IMR-90 (cell line): ENCODE measurements around the gene CPHXL2. TPM values are rescaled to one million over a fixed set of nuclear protein-coding genes. Genes with fewer than 3 reads are reported as not detected.

Source experiments
- ATAC-seq: fragments of 200-7000 bp; cut with Tn5 transposase; 2 replicates; pipeline ENCODE4 v1.9.1; 2020; ENCODE audit warnings: low read depth, mild to moderate bottlenecking, moderate library complexity
- BruUV-seq: library from RNA; stranded (reverse); fragments of 400-500 nt; replicated peaks from 2 replicates; lab custom pipeline; 2021; lab: Mats Ljungman, UMichigan
- CTCF ChIA-PET: fragments of 300-600 bp; formaldehyde crosslinking; extraction: SDS; loops from one replicate; lab custom pipeline; 2021; ENCODE audit warnings: antibody characterized with exemption; lab: Yijun Ruan, JAX
- POLR2A ChIA-PET: fragments of 300-600 bp; sonication (Branson Sonifier 250); formaldehyde crosslinking; loops from one replicate; lab custom pipeline; 2022; ENCODE audit warnings: antibody characterized with exemption; ENCODE audit not compliant: unreplicated experiment; lab: Charles Lee
- DNase-seq: peaks from one replicate; pipeline ENCODE4 v3.0.0; 2013
- H2AFZ ChIP-seq: replicated peaks from 2 replicates; pipeline ENCODE3; 2013; ENCODE audit warnings: low read length, mild to moderate bottlenecking; ENCODE audit not compliant: poor library complexity
- H2AK5ac ChIP-seq: 2 replicates; pipeline ENCODE4 v1.6.1; 2013; ENCODE audit warnings: low read depth, low read length, inconsistent platforms
- H2AK9ac ChIP-seq: replicated peaks from 2 replicates; pipeline ENCODE3; 2013; ENCODE audit warnings: mild to moderate bottlenecking, low read depth, low read length, moderate library complexity; ENCODE audit not compliant: poor library complexity
- H2BK120ac ChIP-seq: 2 replicates; pipeline ENCODE4 v1.6.1; 2013; ENCODE audit warnings: low read depth, low read length, inconsistent platforms
- H2BK15ac ChIP-seq: 3 replicates; pipeline ENCODE4 v1.6.1; 2013; ENCODE audit warnings: low read depth, low read length, inconsistent platforms
- H2BK20ac ChIP-seq: 2 replicates; pipeline ENCODE4 v1.6.1; 2013; ENCODE audit warnings: low read depth, mild to moderate bottlenecking, inconsistent platforms, low read length, moderate library complexity
- H2BK5ac ChIP-seq: 2 replicates; pipeline ENCODE4 v1.6.1; 2013; ENCODE audit warnings: mild to moderate bottlenecking, low read depth, low read length, inconsistent platforms; ENCODE audit not compliant: poor library complexity, severe bottlenecking
- H3K14ac ChIP-seq: replicated peaks from 2 replicates; pipeline ENCODE4 v1.6.1; 2013; ENCODE audit warnings: low read depth, low read length, inconsistent platforms
- H3K18ac ChIP-seq: 2 replicates; pipeline ENCODE4 v1.6.1; 2013; ENCODE audit warnings: low read depth, low read length, control low read depth
- H3K23ac ChIP-seq: 2 replicates; pipeline ENCODE4 v1.6.1; 2013; ENCODE audit warnings: low read depth, low read length, inconsistent platforms
- H3K27ac ChIP-seq: 2 replicates; pipeline ENCODE4 v1.5.1; 2013; ENCODE audit warnings: mild to moderate bottlenecking, control low read depth, low read length; ENCODE audit not compliant: insufficient read depth
- H3K27me3 ChIP-seq: 2 replicates; pipeline ENCODE4 v1.6.1; 2013; ENCODE audit warnings: low read length; ENCODE audit not compliant: control insufficient read depth, insufficient read depth
- H3K36me3 ChIP-seq: 2 replicates; pipeline ENCODE4 v1.6.1; 2013; ENCODE audit warnings: low read length, mixed read lengths; ENCODE audit not compliant: control insufficient read depth, insufficient read depth
- H3K4ac ChIP-seq: 2 replicates; pipeline ENCODE4 v1.6.1; 2013; ENCODE audit warnings: low read depth, low read length, inconsistent platforms
- H3K4me1 ChIP-seq: 2 replicates; pipeline ENCODE4 v1.6.1; 2013; ENCODE audit warnings: low read length, mixed read lengths; ENCODE audit not compliant: control insufficient read depth, insufficient read depth
- H3K4me2 ChIP-seq: 2 replicates; pipeline ENCODE4 v1.6.1; 2013; ENCODE audit warnings: low read depth, mild to moderate bottlenecking, control low read depth, low read length, moderate library complexity
- H3K4me3 ChIP-seq: 2 replicates; pipeline ENCODE4 v1.5.1; 2013; ENCODE audit warnings: low read depth, mild to moderate bottlenecking, control low read depth, low read length, moderate library complexity; ENCODE audit not compliant: insufficient read depth
- H3K56ac ChIP-seq: 2 replicates; pipeline ENCODE4 v1.6.1; 2013; ENCODE audit warnings: low read length, inconsistent platforms; ENCODE audit not compliant: insufficient read depth; ENCODE audit errors: extremely low read depth
- H3K79me1 ChIP-seq, 2 experiments: 2 replicates each; pipeline ENCODE4 v1.6.1; 2013; ENCODE audit warnings: low read length in 2 of 2, inconsistent platforms in 1 of 2, low read depth in 1 of 2
- H3K9ac ChIP-seq: 2 replicates; pipeline ENCODE4 v1.6.1; 2013; ENCODE audit warnings: low read depth, low read length, control low read depth
- H3K9me1 ChIP-seq: 2 replicates; pipeline ENCODE4 v1.6.1; 2013; ENCODE audit warnings: low read length, inconsistent platforms; ENCODE audit not compliant: insufficient read depth
- H3K9me3 ChIP-seq: 2 replicates; pipeline ENCODE4 v1.6.1; 2013; ENCODE audit warnings: low read length; ENCODE audit not compliant: control insufficient read depth, insufficient read depth
- H4K20me1 ChIP-seq: 2 replicates; pipeline ENCODE4 v1.6.1; 2013; ENCODE audit warnings: low read length, inconsistent platforms; ENCODE audit not compliant: insufficient read depth
- H4K5ac ChIP-seq: 2 replicates; pipeline ENCODE4 v1.6.1; 2013; ENCODE audit warnings: mild to moderate bottlenecking, low read depth, low read length, control low read depth
- H4K8ac ChIP-seq, 2 experiments: 2 replicates each; pipeline ENCODE4 v1.6.1; 2013; ENCODE audit warnings: low read depth in 2 of 2, low read length in 2 of 2, control low read depth in 1 of 2, inconsistent platforms in 1 of 2
- H4K91ac ChIP-seq: 2 replicates; pipeline ENCODE4 v1.6.1; 2013; ENCODE audit warnings: low read depth, low read length, inconsistent platforms; ENCODE audit not compliant: insufficient read depth
- CHD1 ChIP-seq: IDR thresholded peaks from 2 replicates; pipeline ENCODE4 v1.6.1; 2012; ENCODE audit warnings: low read depth, low read length, improper control_type of control experiment
- MAZ ChIP-seq: IDR thresholded peaks from 2 replicates; pipeline ENCODE4 v1.6.1; 2012; ENCODE audit warnings: low read depth, mild to moderate bottlenecking, low read length, improper control_type of control experiment, moderate library complexity, borderline replicate concordance
- WGBS, 2 experiments: methylation state at CpG; one replicate each; pipeline versions ENCODE4 v1.1.5 to v1.1.7; 2013; ENCODE audit warnings: missing lambda C conversion rate in 2 of 2; ENCODE audit not compliant: insufficient read length in 1 of 2; ENCODE audit errors: extremely low coverage in 2 of 2; 5-methylcytosine and 5-hydroxymethylcytosine counted together
- dilution Hi-C: fragments of 300-500 bp; cut with HindIII; formaldehyde crosslinking; loops from one replicate; pipeline ENCODE4 v1.14.3; 2018; ENCODE audit warnings: low sequenced_read_pairs; ENCODE audit not compliant: unreplicated experiment
- in situ Hi-C: fragments of 300-500 bp; cut with MboI; formaldehyde crosslinking; loops from 3 replicates; pipeline ENCODE4 v1.14.3; 2019; ENCODE audit warnings: low sequenced_read_pairs, inconsistent platforms, mixed read lengths
- intact Hi-C: fragments of 100-400 bp; cut with micrococcal nuclease; formaldehyde crosslinking; loops from 2 replicates; pipeline ENCODE4 v1.10.0; 2022
- polyA plus RNA-seq, 3 experiments: library from polyadenylated mRNA; depleted of rRNA; stranded (reverse); fragments of >200 nt; gene quantifications; 2 replicates each; pipeline ENCODE4 v1.2.3, GENCODE V29; 2012; ENCODE audit warnings: low replicate concordance in 1 of 3
- total RNA-seq: library from RNA; depleted of rRNA; stranded (reverse); fragments of >200 nt; gene quantifications from 2 replicates; pipeline ENCODE4 v1.2.3, GENCODE V29; 2012
- TF ChIP-seq, protein P1 (sequence below): fragments of 150-350 bp; IDR thresholded peaks from 2 replicates; pipeline ENCODE4 v1.6.1; 2017; ENCODE audit warnings: mild to moderate bottlenecking, antibody characterized with exemption, low read length, low read depth

CPHXL2 gene
- total and polyA plus RNA-seq, 2 of the 4 experiments (the other 2 are of a cell fraction) = not detected

DNA sequence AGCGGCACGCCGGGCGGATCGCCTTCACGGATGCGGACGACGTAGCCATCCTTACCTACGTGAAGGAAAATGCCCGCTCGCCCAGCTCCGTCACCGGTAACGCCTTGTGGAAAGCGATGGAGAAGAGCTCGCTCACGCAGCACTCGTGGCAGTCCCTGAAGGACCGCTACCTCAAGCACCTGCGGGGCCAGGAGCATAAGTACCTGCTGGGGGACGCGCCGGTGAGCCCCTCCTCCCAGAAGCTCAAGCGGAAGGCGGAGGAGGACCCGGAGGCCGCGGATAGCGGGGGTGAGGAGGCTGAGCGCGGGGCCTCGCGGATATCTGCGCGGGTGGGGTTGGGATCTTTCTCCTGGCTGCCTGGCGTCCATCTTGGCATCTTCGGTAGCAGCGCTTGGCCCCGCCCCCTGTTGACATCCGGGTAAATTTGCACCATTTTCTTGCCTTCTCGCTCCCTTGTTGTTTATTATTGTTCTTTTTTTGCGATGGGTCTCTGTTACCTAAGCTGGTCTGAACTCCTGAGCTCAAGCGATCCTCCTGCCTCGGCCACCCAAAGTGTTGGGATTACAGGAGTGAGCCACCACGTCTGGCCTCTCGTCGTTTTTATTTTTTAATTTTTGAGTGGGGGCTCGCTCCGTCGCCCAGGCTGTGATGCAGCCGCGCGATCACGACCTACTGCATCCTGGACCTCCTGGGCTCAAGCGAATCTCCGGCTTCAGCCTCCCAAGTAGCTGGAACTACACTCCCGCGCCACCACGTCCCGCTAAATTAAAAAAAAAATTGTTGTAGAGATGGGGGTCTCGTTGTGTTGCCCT, 28.3 kb downstream of the CPHXL2 start:
- H3K79me1 ChIP-seq = peaks cover 5 to 48% of the 10 kb centered on the region in 2 experiments; a peak in 2 of 4 replicates
- 2% methylated on average over 40 of the region's 62 CpGs; no CpG with 5 or more reads in 1 of the 2 experiments for WGBS, 2 experiments
- peak overlapping the region; percentile 72 to 80 for H4K8ac ChIP-seq
- peak overlapping the region; percentile 95 for H4K5ac ChIP-seq
- H2AFZ ChIP-seq = peak overlapping the region; percentile 92
- H2BK120ac ChIP-seq = peak overlapping the region; percentile 1; the same call in 1 of the 2 replicates
- intact Hi-C loops (loop anchor here (1.0 to 10.0 kb wide), 2 partner anchors 116 to 1526 kb away; no protein-coding TSS in a partner anchor), dilution Hi-C loops (no loop called here), in situ Hi-C loops (loop anchor here (10.0 kb wide), 1 partner anchor 116 kb away; no protein-coding TSS in a partner anchor)
- peaks cover 51% of the 10 kb centered on the region for H4K20me1 ChIP-seq
- ATAC-seq = peak; percentile 52
- peak overlapping the region; percentile 79 for H4K91ac ChIP-seq
- H3K4me2 ChIP-seq = peak overlapping the region; percentile 98
- peak overlapping the region; percentile 98 for H3K18ac ChIP-seq
- CTCF ChIA-PET = interaction anchor here (1.1 to 1.5 kb wide), 3 partner anchors 115 to 176 kb away, joined by 3 to 4 read pairs (median 3); no protein-coding TSS in a partner anchor
- H3K27ac ChIP-seq = peak overlapping the region; percentile 96
- peak overlapping the region; percentile 86 for H3K23ac ChIP-seq
- peak overlapping the region; percentile 86 for H3K14ac ChIP-seq
- H2AK5ac ChIP-seq = peak overlapping the region; percentile 80; the same call in 1 of the 2 replicates
- H3K4me1 ChIP-seq = peaks cover 6% of the 10 kb centered on the region
- H3K56ac ChIP-seq = peak overlapping the region; percentile 44; the same call in 1 of the 2 replicates
- H3K4ac ChIP-seq = peak overlapping the region; percentile 85
- DNase-seq = peak; percentile 65
- peak overlapping the region; percentile 99 for H3K9ac ChIP-seq
- H3K27me3 ChIP-seq = no peaks in the 10 kb centered on the region
- H2BK15ac ChIP-seq = no peak overlapping the region; the same call in 2 of the 3 replicates
- no TSS peak for BruUV-seq
- peaks cover 5% of the 10 kb centered on the region for H3K9me1 ChIP-seq
- peaks cover 7% of the 10 kb centered on the region for H3K36me3 ChIP-seq
- peak; percentile 38; the same call in 1 of the 2 replicates for TF ChIP-seq MAZ
- peak; percentile 13; the same call in 1 of the 2 replicates for TF ChIP-seq CHD1
- TF ChIP-seq, protein P1, sequence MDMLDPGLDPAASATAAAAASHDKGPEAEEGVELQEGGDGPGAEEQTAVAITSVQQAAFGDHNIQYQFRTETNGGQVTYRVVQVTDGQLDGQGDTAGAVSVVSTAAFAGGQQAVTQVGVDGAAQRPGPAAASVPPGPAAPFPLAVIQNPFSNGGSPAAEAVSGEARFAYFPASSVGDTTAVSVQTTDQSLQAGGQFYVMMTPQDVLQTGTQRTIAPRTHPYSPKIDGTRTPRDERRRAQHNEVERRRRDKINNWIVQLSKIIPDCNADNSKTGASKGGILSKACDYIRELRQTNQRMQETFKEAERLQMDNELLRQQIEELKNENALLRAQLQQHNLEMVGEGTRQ = no peak
- H3K9me3 ChIP-seq = no peaks in the 10 kb centered on the region
- H3K4me3 ChIP-seq = peak overlapping the region; percentile 85
- POLR2A ChIA-PET = interaction anchor here (1.1 kb wide), 1 partner anchor 42 kb away, joined by 4 read pairs; no protein-coding TSS in a partner anchor
- peak overlapping the region; percentile 87 for H2AK9ac ChIP-seq
- H2BK5ac ChIP-seq = peak overlapping the region; percentile 86
- H2BK20ac ChIP-seq = no peak overlapping the region
